ENCODE results near the gene NINJ2. TPM values are rescaled to one million over a fixed set of nuclear protein-coding genes. Genes with fewer than 3 reads are reported as not detected.

Gene NINJ2
- total RNA-seq, 1 experiment from 2014 or later: not detected

GRCh38 chr12:552466-552865, 110.8 kb downstream of the NINJ2 start:
- Histone ChIP-seq H3K36me3 (no peaks in the 10 kb centered on the region), H3K9me3 (replicated peaks) (no peaks in the 10 kb centered on the region; the same call in 1 of the 2 replicates)

GRCh38 chr12:550473-551260, 112.6 kb downstream of the NINJ2 start:
- Histone ChIP-seq H3K36me3 (no peaks in the 10 kb centered on the region), H3K27me3 (replicated peaks) (peaks cover 12% of the 10 kb centered on the region; the same call in 1 of the 2 replicates), H3K27ac (no peak overlapping the region), H3K4me1 (replicated peaks) (peaks cover 6% of the 10 kb centered on the region), H3K4me3 (no peak overlapping the region), H3K9me3 (replicated peaks) (no peaks in the 10 kb centered on the region; the same call in 1 of the 2 replicates)
- no peak for DNase-seq (ENCODE audit: low read depth in 1 of 2, low spot score in 2 of 2)

More at GRCh38 chr12:552466-552865, 110.8 kb downstream of the NINJ2 start:
- no peak for DNase-seq (ENCODE audit: low read depth in 1 of 2, low spot score in 2 of 2)
- peaks cover 7% of the 10 kb centered on the region; the same call in 1 of the 2 replicates for H3K27me3 ChIP-seq (replicated peaks)
- no peaks in the 10 kb centered on the region for H3K4me1 ChIP-seq (replicated peaks)
- no peak overlapping the region for H3K4me3 ChIP-seq
- no peak overlapping the region for H3K27ac ChIP-seq

- DNase-seq (ENCODE audit: low read depth in 1 of 2, low spot score in 2 of 2): no peak
- Histone ChIP-seq H3K27me3 (replicated peaks) (peaks cover 5% of the 10 kb centered on the region; the same call in 1 of the 2 replicates), H3K36me3 (no peaks in the 10 kb centered on the region), H3K9me3 (replicated peaks) (no peaks in the 10 kb centered on the region; the same call in 1 of the 2 replicates), H3K27ac (no peak overlapping the region), H3K4me3 (no peak overlapping the region), H3K4me1 (replicated peaks) (peaks cover 6% of the 10 kb centered on the region)
Observed at GRCh38 chr12:549476-550082, 113.7 kb downstream of the NINJ2 start.

- no peak for DNase-seq (ENCODE audit: low read depth in 1 of 2, low spot score in 2 of 2)
- Histone ChIP-seq H3K27me3 (replicated peaks) (peaks cover 5% of the 10 kb centered on the region; the same call in 1 of the 2 replicates), H3K27ac (no peak overlapping the region), H3K4me3 (no peak overlapping the region), H3K9me3 (replicated peaks) (no peaks in the 10 kb centered on the region; the same call in 1 of the 2 replicates), H3K36me3 (no peaks in the 10 kb centered on the region), H3K4me1 (replicated peaks) (peaks cover 6% of the 10 kb centered on the region)
Observed at GRCh38 chr12:547883-548470, 115.3 kb downstream of the NINJ2 start.

- Histone ChIP-seq H3K36me3 (no peaks in the 10 kb centered on the region), H3K27me3 (replicated peaks) (peaks cover 5% of the 10 kb centered on the region; the same call in 1 of the 2 replicates), H3K4me3 (no peak overlapping the region), H3K27ac (no peak overlapping the region), H3K9me3 (replicated peaks) (no peaks in the 10 kb centered on the region; the same call in 1 of the 2 replicates), H3K4me1 (replicated peaks) (peaks cover 6% of the 10 kb centered on the region)
- peak; percentile 67 to 74 for DNase-seq (ENCODE audit: low read depth in 1 of 2, low spot score in 2 of 2)
Observed at GRCh38 chr12:546920-547845, 116.1 kb downstream of the NINJ2 start.

GRCh38 chr12:546265-546919, 116.9 kb downstream of the NINJ2 start:
- no peak for DNase-seq (ENCODE audit: low read depth in 1 of 2, low spot score in 2 of 2)
- peaks cover 6% of the 10 kb centered on the region for H3K4me1 ChIP-seq (replicated peaks)
- no peak overlapping the region for H3K4me3 ChIP-seq
- H3K27ac ChIP-seq: no peak overlapping the region
- peaks cover 5% of the 10 kb centered on the region; the same call in 1 of the 2 replicates for H3K27me3 ChIP-seq (replicated peaks)
- no peaks in the 10 kb centered on the region for H3K36me3 ChIP-seq
- no peaks in the 10 kb centered on the region for H3K9me3 ChIP-seq (replicated peaks)

- H3K4me3 ChIP-seq: no peak overlapping the region
- H3K9me3 ChIP-seq (replicated peaks): no peaks in the 10 kb centered on the region
- H3K4me1 ChIP-seq (replicated peaks): peaks cover 6% of the 10 kb centered on the region
- peaks cover 5% of the 10 kb centered on the region; the same call in 1 of the 2 replicates for H3K27me3 ChIP-seq (replicated peaks)
- no peak for DNase-seq (ENCODE audit: low read depth in 1 of 2, low spot score in 2 of 2)
- H3K36me3 ChIP-seq: no peaks in the 10 kb centered on the region
- no peak overlapping the region for H3K27ac ChIP-seq
Observed at GRCh38 chr12:545835-546234, 117.4 kb downstream of the NINJ2 start.

GRCh38 chr12:544941-545635, 118.2 kb downstream of the NINJ2 start:
- Histone ChIP-seq H3K36me3 (no peaks in the 10 kb centered on the region), H3K27me3 (replicated peaks) (peaks cover 5% of the 10 kb centered on the region; the same call in 1 of the 2 replicates), H3K4me3 (no peak overlapping the region), H3K4me1 (replicated peaks) (peaks cover 6% of the 10 kb centered on the region), H3K27ac (no peak overlapping the region), H3K9me3 (replicated peaks) (no peaks in the 10 kb centered on the region)
- DNase-seq (ENCODE audit: low read depth in 1 of 2, low spot score in 2 of 2): no peak

GRCh38 chr12:544142-544541, 119.1 kb downstream of the NINJ2 start:
- Histone ChIP-seq H3K36me3 (no peaks in the 10 kb centered on the region), H3K27me3 (replicated peaks) (peaks cover 5% of the 10 kb centered on the region; the same call in 1 of the 2 replicates), H3K27ac (no peak overlapping the region), H3K4me1 (replicated peaks) (peaks cover 6% of the 10 kb centered on the region), H3K4me3 (no peak overlapping the region), H3K9me3 (replicated peaks) (no peaks in the 10 kb centered on the region)
- no peak for DNase-seq (ENCODE audit: low read depth in 1 of 2, low spot score in 2 of 2)

- no peak overlapping the region for H3K4me3 ChIP-seq
- H3K36me3 ChIP-seq: no peaks in the 10 kb centered on the region
- no peak overlapping the region for H3K27ac ChIP-seq
- DNase-seq (ENCODE audit: low read depth in 1 of 2, low spot score in 2 of 2): no peak
- peaks cover 5% of the 10 kb centered on the region; the same call in 1 of the 2 replicates for H3K27me3 ChIP-seq (replicated peaks)
- H3K4me1 ChIP-seq (replicated peaks): peaks cover 9% of the 10 kb centered on the region
- H3K9me3 ChIP-seq (replicated peaks): no peaks in the 10 kb centered on the region
Observed at GRCh38 chr12:543114-543451, 120.2 kb downstream of the NINJ2 start.

GRCh38 chr12:542395-543113, 120.7 kb downstream of the NINJ2 start:
- Histone ChIP-seq H3K4me3 (no peak overlapping the region), H3K27me3 (replicated peaks) (peaks cover 5% of the 10 kb centered on the region; the same call in 1 of the 2 replicates)

More at GRCh38 chr12:542395-543113, 120.7 kb downstream of the NINJ2 start:
- no peaks in the 10 kb centered on the region for H3K9me3 ChIP-seq (replicated peaks)
- no peak for DNase-seq (ENCODE audit: low read depth in 1 of 2, low spot score in 2 of 2)
- H3K4me1 ChIP-seq (replicated peaks): peaks cover 9% of the 10 kb centered on the region
- no peaks in the 10 kb centered on the region for H3K36me3 ChIP-seq
- H3K27ac ChIP-seq: no peak overlapping the region

Data from SJSA1 (cell line).